HepG2 (cell line): ENCODE results near the gene C11orf91. TPM values are rescaled to one million over a fixed set of nuclear protein-coding genes. Genes with fewer than 3 reads are reported as not detected.

Source experiments
- CCAR2 ChIP-seq: fragments of 200-400 bp; formaldehyde crosslinking; optimal IDR thresholded peaks from 2 replicates; pipeline ENCODE3; 2018; ENCODE audit warnings: low read depth, mild to moderate bottlenecking, low read length, moderate library complexity
- FOXA3 ChIP-seq: IDR thresholded peaks from 2 replicates; pipeline ENCODE4 v1.6.1; 2016; ENCODE audit warnings: missing genetic modification reagents, missing compliant biosample characterization
- FOXJ3 ChIP-seq: sonication (generic); formaldehyde crosslinking; IDR thresholded peaks from 2 replicates; pipeline ENCODE4 v1.4.0; 2020; ENCODE audit warnings: missing genetic modification reagents, mild to moderate bottlenecking, borderline replicate concordance
- HDAC1 ChIP-seq: sonication (generic); formaldehyde crosslinking; IDR thresholded peaks from 2 replicates; pipeline ENCODE4 v1.5.1; 2020; ENCODE audit warnings: mild to moderate bottlenecking, missing genetic modification reagents
- HMG20A ChIP-seq: IDR thresholded peaks from 2 replicates; pipeline ENCODE4 v1.6.1; 2016; ENCODE audit warnings: borderline replicate concordance
- SMAD9 ChIP-seq: sonication (generic); formaldehyde crosslinking; IDR thresholded peaks from 2 replicates; pipeline ENCODE4 v1.5.1; 2020; ENCODE audit warnings: mild to moderate bottlenecking, missing genetic modification reagents
- SOX5 ChIP-seq: IDR thresholded peaks from 2 replicates; pipeline ENCODE4 v1.6.1; 2016; ENCODE audit warnings: borderline replicate concordance
- TEAD3 ChIP-seq: optimal IDR thresholded peaks from 2 replicates; pipeline ENCODE3; 2016; ENCODE audit warnings: borderline replicate concordance
- ZFP82 ChIP-seq: sonication (generic); formaldehyde crosslinking; IDR thresholded peaks from 2 replicates; pipeline ENCODE4 v1.5.1; 2020; ENCODE audit warnings: mild to moderate bottlenecking, missing genetic modification reagents, borderline replicate concordance
- ZNF12 ChIP-seq: sonication (generic); formaldehyde crosslinking; IDR thresholded peaks from 2 replicates; pipeline ENCODE4 v1.5.0; 2020; ENCODE audit warnings: missing genetic modification reagents
- ZNF446 ChIP-seq: sonication (generic); formaldehyde crosslinking; IDR thresholded peaks from 2 replicates; pipeline ENCODE4 v1.5.0; 2020; ENCODE audit warnings: mild to moderate bottlenecking, missing genetic modification reagents
- ZNF552 ChIP-seq: sonication (generic); formaldehyde crosslinking; IDR thresholded peaks from 2 replicates; pipeline ENCODE4 v1.9.0; 2022; ENCODE audit warnings: missing genetic modification reagents, mild to moderate bottlenecking, borderline replicate concordance
- ZNF7 ChIP-seq: IDR thresholded peaks from 2 replicates; pipeline ENCODE4 v1.6.1; 2016; ENCODE audit warnings: missing biosample characterization, missing genetic modification reagents
- ZNF772 ChIP-seq: sonication (generic); formaldehyde crosslinking; IDR thresholded peaks from 2 replicates; pipeline ENCODE4 v1.5.0; 2020; ENCODE audit warnings: mild to moderate bottlenecking, missing genetic modification reagents
- ZNF788 ChIP-seq: sonication (generic); formaldehyde crosslinking; IDR thresholded peaks from 2 replicates; pipeline ENCODE4 v1.5.0; 2020; ENCODE audit warnings: mild to moderate bottlenecking, missing genetic modification reagents, borderline replicate concordance
- ZNF879 ChIP-seq: sonication (generic); formaldehyde crosslinking; IDR thresholded peaks from 2 replicates; pipeline ENCODE4 v1.8.1; 2023; ENCODE audit warnings: missing genetic modification reagents
- polyA plus RNA-seq, 8 experiments: library from polyadenylated mRNA; depleted of rRNA in 3 of 8; stranded (reverse) in 7 of 8; unstranded in 1 of 8; fragments of >200 nt; fragmentation: Illumina TruSeq in 4 of 8; extraction: Trizol in 4 of 8; gene quantifications; 2 replicates each; pipeline versions ENCODE4 v1.2.1 to v1.2.3, GENCODE V29; 2011 to 2016; ENCODE audit warnings: low read depth in 4 of 8, missing spikeins in 1 of 8, mixed read lengths in 1 of 8; ENCODE audit not compliant: insufficient read depth in 1 of 8
- total RNA-seq, 5 experiments: library from RNA; depleted of rRNA; stranded (reverse); fragments of >200 nt; fragmentation: Illumina TruSeq; extraction: Trizol; gene quantifications; 2 replicates each; pipeline ENCODE4 v1.2.3, GENCODE V29; 2016; ENCODE audit warnings: low read depth in 1 of 5
- TF ChIP-seq, protein P1 (sequence below): sonication (generic); formaldehyde crosslinking; conservative IDR thresholded peaks from 2 replicates; pipeline ENCODE4 v1.4.0; 2020; ENCODE audit warnings: mild to moderate bottlenecking, missing genetic modification reagents, moderate library complexity
- TF ChIP-seq, protein P2 (sequence below): sonication (generic); formaldehyde crosslinking; conservative IDR thresholded peaks from 2 replicates; pipeline ENCODE4 v1.5.0; 2020; ENCODE audit warnings: missing genetic modification reagents
- TF ChIP-seq, protein P3 (sequence below): sonication (generic); formaldehyde crosslinking; IDR thresholded peaks from 2 replicates; pipeline ENCODE4 v1.8.0; 2022; ENCODE audit warnings: mild to moderate bottlenecking, missing genetic modification reagents, borderline replicate concordance
- TF ChIP-seq, protein P4 (sequence below): sonication (generic); formaldehyde crosslinking; IDR thresholded peaks from 2 replicates; pipeline ENCODE4 v1.4.0; 2020; ENCODE audit warnings: missing genetic modification reagents
- TF ChIP-seq, protein P5 (sequence below): IDR thresholded peaks from 2 replicates; pipeline ENCODE4 v1.6.1; 2018; ENCODE audit warnings: missing genetic modification reagents

C11orf91 gene
- total and polyA plus RNA-seq, 2 of the 13 experiments (the other 11 are each of a cell fraction or from before 2014, with no cell fraction given): 0.35 TPM; not detected in 1

DNA sequence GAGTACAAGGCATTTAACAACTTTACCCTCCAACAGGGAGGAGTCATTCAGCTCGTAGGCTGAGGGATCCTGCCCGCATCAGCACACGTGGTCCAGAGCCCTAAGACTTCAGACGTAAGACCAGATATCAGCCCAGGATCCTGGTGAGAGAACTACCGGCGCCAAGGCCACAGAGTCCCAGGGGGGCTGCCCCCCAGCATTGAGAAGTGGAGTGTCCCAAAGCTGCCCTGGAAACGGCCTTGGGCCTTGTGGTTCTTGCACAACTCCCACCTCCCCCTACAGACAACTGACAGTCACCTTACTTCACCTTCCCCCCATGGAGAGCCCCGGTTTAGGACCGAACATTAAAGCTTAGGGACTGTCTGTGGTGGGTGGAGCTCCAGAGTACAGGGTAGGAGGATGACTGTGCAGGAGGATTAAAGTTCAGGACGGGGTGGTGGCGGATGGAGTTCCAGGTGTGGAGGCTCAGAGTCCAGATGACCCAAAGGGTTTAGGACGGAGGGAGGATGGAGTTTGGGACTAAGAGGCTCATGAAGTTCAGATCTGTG is 1.0 kb downstream of the C11orf91 start (continued):
- TF ChIP-seq, protein P1, sequence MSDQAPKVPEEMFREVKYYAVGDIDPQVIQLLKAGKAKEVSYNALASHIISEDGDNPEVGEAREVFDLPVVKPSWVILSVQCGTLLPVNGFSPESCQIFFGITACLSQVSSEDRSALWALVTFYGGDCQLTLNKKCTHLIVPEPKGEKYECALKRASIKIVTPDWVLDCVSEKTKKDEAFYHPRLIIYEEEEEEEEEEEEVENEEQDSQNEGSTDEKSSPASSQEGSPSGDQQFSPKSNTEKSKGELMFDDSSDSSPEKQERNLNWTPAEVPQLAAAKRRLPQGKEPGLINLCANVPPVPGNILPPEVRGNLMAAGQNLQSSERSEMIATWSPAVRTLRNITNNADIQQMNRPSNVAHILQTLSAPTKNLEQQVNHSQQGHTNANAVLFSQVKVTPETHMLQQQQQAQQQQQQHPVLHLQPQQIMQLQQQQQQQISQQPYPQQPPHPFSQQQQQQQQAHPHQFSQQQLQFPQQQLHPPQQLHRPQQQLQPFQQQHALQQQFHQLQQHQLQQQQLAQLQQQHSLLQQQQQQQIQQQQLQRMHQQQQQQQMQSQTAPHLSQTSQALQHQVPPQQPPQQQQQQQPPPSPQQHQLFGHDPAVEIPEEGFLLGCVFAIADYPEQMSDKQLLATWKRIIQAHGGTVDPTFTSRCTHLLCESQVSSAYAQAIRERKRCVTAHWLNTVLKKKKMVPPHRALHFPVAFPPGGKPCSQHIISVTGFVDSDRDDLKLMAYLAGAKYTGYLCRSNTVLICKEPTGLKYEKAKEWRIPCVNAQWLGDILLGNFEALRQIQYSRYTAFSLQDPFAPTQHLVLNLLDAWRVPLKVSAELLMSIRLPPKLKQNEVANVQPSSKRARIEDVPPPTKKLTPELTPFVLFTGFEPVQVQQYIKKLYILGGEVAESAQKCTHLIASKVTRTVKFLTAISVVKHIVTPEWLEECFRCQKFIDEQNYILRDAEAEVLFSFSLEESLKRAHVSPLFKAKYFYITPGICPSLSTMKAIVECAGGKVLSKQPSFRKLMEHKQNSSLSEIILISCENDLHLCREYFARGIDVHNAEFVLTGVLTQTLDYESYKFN (CRISPR knock-in tag): peak; percentile 94
- TF ChIP-seq, protein P2, sequence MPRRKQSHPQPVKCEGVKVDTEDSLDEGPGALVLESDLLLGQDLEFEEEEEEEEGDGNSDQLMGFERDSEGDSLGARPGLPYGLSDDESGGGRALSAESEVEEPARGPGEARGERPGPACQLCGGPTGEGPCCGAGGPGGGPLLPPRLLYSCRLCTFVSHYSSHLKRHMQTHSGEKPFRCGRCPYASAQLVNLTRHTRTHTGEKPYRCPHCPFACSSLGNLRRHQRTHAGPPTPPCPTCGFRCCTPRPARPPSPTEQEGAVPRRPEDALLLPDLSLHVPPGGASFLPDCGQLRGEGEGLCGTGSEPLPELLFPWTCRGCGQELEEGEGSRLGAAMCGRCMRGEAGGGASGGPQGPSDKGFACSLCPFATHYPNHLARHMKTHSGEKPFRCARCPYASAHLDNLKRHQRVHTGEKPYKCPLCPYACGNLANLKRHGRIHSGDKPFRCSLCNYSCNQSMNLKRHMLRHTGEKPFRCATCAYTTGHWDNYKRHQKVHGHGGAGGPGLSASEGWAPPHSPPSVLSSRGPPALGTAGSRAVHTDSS (CRISPR knock-in tag): no peak
- TF ChIP-seq ZNF12 (CRISPR knock-in tag): no peak
- TF ChIP-seq, protein P3, sequence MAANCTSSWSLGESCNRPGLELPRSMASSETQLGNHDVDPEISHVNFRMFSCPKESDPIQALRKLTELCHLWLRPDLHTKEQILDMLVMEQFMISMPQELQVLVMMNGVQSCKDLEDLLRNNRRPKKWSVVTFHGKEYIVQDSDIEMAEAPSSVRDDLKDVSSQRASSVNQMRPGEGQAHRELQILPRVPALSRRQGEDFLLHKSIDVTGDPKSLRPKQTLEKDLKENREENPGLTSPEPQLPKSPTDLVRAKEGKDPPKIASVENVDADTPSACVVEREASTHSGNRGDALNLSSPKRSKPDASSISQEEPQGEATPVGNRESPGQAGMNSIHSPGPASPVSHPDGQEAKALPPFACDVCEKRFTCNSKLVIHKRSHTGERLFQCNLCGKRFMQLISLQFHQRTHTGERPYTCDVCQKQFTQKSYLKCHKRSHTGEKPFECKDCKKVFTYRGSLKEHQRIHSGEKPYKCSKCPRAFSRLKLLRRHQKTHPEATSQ (CRISPR knock-in tag): peak; percentile 69; the same call in 1 of the 2 replicates
- no peak for TF ChIP-seq ZNF552 (CRISPR knock-in tag)
- TF ChIP-seq ZNF446 (CRISPR knock-in tag): no peak
- TF ChIP-seq ZNF788 (CRISPR knock-in tag): peak; percentile 42; the same call in 1 of the 2 replicates
- TF ChIP-seq SMAD9 (CRISPR knock-in tag): no peak
- TF ChIP-seq FOXJ3: peak; percentile 49; the same call in 1 of the 2 replicates
- TF ChIP-seq ZFP82 (CRISPR knock-in tag): 0 out of 2 replicates have a peak, but pooled peaks have one; percentile 51
- peak; percentile 27; the same call in 1 of the 2 replicates for TF ChIP-seq HMG20A (CRISPR knock-in tag)
- TF ChIP-seq SOX5: peak; percentile 58
- no peak for TF ChIP-seq ZNF7
- peak; percentile 48 for TF ChIP-seq FOXA3 (CRISPR knock-in tag)
- TF ChIP-seq CCAR2: peak; percentile 21
- peak; percentile 56 for TF ChIP-seq TEAD3 (CRISPR knock-in tag)
- no peak for TF ChIP-seq ZNF879
- peak; percentile 73 for TF ChIP-seq HDAC1
- TF ChIP-seq, protein P4, sequence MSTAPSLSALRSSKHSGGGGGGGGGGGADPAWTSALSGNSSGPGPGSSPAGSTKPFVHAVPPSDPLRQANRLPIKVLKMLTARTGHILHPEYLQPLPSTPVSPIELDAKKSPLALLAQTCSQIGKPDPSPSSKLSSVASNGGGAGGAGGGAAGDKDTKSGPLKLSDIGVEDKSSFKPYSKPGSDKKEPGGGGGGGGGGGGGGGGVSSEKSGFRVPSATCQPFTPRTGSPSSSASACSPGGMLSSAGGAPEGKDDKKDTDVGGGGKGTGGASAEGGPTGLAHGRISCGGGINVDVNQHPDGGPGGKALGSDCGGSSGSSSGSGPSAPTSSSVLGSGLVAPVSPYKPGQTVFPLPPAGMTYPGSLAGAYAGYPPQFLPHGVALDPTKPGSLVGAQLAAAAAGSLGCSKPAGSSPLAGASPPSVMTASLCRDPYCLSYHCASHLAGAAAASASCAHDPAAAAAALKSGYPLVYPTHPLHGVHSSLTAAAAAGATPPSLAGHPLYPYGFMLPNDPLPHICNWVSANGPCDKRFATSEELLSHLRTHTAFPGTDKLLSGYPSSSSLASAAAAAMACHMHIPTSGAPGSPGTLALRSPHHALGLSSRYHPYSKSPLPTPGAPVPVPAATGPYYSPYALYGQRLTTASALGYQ (CRISPR knock-in tag): 0 out of 2 replicates have a peak, but pooled peaks have one; percentile 35
- peak; percentile 81; the same call in 1 of the 2 replicates for TF ChIP-seq ZNF772
- TF ChIP-seq, protein P5, sequence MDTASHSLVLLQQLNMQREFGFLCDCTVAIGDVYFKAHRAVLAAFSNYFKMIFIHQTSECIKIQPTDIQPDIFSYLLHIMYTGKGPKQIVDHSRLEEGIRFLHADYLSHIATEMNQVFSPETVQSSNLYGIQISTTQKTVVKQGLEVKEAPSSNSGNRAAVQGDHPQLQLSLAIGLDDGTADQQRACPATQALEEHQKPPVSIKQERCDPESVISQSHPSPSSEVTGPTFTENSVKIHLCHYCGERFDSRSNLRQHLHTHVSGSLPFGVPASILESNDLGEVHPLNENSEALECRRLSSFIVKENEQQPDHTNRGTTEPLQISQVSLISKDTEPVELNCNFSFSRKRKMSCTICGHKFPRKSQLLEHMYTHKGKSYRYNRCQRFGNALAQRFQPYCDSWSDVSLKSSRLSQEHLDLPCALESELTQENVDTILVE (CRISPR knock-in tag): 0 out of 2 replicates have a peak, but pooled peaks have one; percentile 31
